Gastroesophageal sphincter (tissue), 4 donors: ENCODE results near the gene KLHL29. TPM values are rescaled to one million over a fixed set of nuclear protein-coding genes. Genes with fewer than 3 reads are reported as not detected.

ENCODE experiments used
- ATAC-seq: fragments of 150-250 bp; one replicate; pipeline ENCODE4 v1.9.1; 2016; ENCODE audit warnings: mild to moderate bottlenecking, moderate library complexity
- H3K27ac ChIP-seq, 4 donors: fragments of 200-600 bp; sonication (generic) in 3 of 4; 1 replicate in 3 of 4; 2 replicates in 1 of 4; pipeline ENCODE4 v1.5.1; 2016 to 2019
- H3K27me3 ChIP-seq: fragments of 200-600 bp; sonication (generic); one replicate; pipeline ENCODE4 v1.5.1; 2019
- H3K36me3 ChIP-seq, 2 donors: fragments of 200-600 bp; sonication (generic); one replicate each; pipeline ENCODE4 v1.5.1; 2019; ENCODE audit warnings: control low read depth in 1 of 2
- H3K4me1 ChIP-seq, 3 donors: fragments of 200-600 bp; sonication (generic); 1 replicate in 2 of 3; 2 replicates in 1 of 3; pipeline ENCODE4 v1.5.1; 2016 to 2019; ENCODE audit warnings: control low read depth in 2 of 3
- H3K4me3 ChIP-seq, 2 donors: fragments of 200-600 bp; sonication (generic); one replicate each; pipeline ENCODE4 v1.5.1; 2019; ENCODE audit warnings: mild to moderate bottlenecking in 1 of 2, moderate library complexity in 1 of 2
- H3K9me3 ChIP-seq, 3 donors: fragments of 200-600 bp; sonication (generic); one replicate each; pipeline ENCODE4 v1.5.1; 2017 to 2019; ENCODE audit warnings: control low read depth in 2 of 3
- EP300 ChIP-seq: sonication (generic); formaldehyde crosslinking; IDR thresholded peaks from one replicate; pipeline ENCODE4 v1.6.1; 2017; ENCODE audit warnings: antibody characterized with exemption, mild to moderate bottlenecking
- POLR2A ChIP-seq, 2 donors: fragments of 450-650 bp; IDR thresholded peaks; one replicate each; pipeline ENCODE4 v1.6.1; 2017; ENCODE audit warnings: antibody characterized with exemption in 2 of 2, mild to moderate bottlenecking in 2 of 2, moderate library complexity in 1 of 2
- POLR2AphosphoS5 ChIP-seq: sonication (generic); formaldehyde crosslinking; IDR thresholded peaks from one replicate; pipeline ENCODE4 v1.6.1; 2017; ENCODE audit warnings: antibody characterized with exemption
- whole genome bisulfite sequencing, 2 donors: methylation state at CpG; one replicate each; pipeline ENCODE4 v1.1.5; 2018; ENCODE audit warnings: low coverage in 1 of 2; 5-methylcytosine and 5-hydroxymethylcytosine counted together
- total RNA-seq, 4 donors: library from RNA; depleted of rRNA; stranded (reverse); fragments of >200 nt; gene quantifications; one replicate each; pipeline ENCODE4 v1.1.0, GENCODE V29; 2016
- TF ChIP-seq, protein P1 (sequence below), 4 experiments: fragments of 200-600 bp in 2 of 4; fragments of 450-650 bp in 2 of 4; sonication (generic) in 1 of 4; IDR thresholded peaks; one replicate each; pipeline ENCODE4 v1.5.1; 2017 to 2019; ENCODE audit warnings: antibody characterized with exemption in 4 of 4, mild to moderate bottlenecking in 2 of 4, moderate library complexity in 2 of 4

The KLHL29 gene
- total RNA-seq, 4 donors from 2014 or later = 15.2 to 31.5 (median 24.2) TPM

DNA sequence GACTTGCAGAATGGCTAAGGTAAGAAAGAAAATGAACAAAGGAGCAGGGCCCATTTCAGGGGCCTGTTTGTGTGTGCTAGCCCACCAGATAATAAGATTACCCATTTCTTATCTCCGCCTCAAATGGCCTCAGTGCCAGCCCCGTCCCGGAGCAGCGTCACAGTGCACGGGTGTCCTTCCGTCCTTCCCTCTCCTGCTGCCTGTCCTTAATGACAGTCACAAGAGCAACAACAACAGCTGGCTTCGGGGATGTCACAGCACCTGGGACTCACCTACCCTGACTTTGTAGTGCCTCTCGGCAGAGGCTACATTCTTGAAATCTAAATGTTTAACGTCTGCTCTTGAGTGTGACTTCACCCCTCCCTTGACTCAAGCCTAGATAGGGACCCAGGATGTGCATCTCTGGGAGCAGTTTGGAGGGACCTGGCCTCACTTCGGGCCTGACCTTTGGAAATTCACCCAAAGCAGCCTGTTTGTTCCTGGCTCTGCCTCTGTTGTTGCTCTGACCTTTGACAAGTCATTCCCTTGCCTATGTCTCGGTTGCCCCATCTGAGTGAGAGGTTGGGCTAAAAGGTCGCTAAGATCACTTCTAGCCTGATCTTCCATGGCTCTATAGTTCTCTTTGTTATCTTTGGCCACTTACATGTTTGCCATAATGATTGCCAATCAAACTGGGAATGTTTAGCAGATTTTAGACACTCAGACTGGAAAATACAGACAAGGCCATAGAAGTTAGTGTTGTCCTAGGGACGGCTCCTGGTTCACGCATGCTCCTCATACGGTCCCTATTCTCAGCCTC is 122.5 kb downstream of the KLHL29 start:
- H3K36me3 ChIP-seq = no peaks in the 10 kb centered on the region
- no peaks in the 10 kb centered on the region for H3K9me3 ChIP-seq
- H3K27me3 ChIP-seq = no peaks in the 10 kb centered on the region
- H3K4me1 ChIP-seq = peaks cover 0 to 65% (median 14%) of the 10 kb centered on the region in 3 donors
- no peak for ATAC-seq
- TF ChIP-seq, protein P1, sequence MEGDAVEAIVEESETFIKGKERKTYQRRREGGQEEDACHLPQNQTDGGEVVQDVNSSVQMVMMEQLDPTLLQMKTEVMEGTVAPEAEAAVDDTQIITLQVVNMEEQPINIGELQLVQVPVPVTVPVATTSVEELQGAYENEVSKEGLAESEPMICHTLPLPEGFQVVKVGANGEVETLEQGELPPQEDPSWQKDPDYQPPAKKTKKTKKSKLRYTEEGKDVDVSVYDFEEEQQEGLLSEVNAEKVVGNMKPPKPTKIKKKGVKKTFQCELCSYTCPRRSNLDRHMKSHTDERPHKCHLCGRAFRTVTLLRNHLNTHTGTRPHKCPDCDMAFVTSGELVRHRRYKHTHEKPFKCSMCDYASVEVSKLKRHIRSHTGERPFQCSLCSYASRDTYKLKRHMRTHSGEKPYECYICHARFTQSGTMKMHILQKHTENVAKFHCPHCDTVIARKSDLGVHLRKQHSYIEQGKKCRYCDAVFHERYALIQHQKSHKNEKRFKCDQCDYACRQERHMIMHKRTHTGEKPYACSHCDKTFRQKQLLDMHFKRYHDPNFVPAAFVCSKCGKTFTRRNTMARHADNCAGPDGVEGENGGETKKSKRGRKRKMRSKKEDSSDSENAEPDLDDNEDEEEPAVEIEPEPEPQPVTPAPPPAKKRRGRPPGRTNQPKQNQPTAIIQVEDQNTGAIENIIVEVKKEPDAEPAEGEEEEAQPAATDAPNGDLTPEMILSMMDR (IDR thresholded peaks at IDR 0.05) = no peak
- TF ChIP-seq POLR2AphosphoS5 (no peak), EP300 (no peak), POLR2A (IDR thresholded peaks at IDR 0.05) (no peak)
- 85 to 86% methylated on average over 8 to 15 of the region's 15 CpGs for WGBS, 2 donors
- no peak overlapping the region for H3K4me3 ChIP-seq
- peak overlapping the region in 3 of 4 donors; percentile 21 to 82 (median 69) for H3K27ac ChIP-seq

DNA sequence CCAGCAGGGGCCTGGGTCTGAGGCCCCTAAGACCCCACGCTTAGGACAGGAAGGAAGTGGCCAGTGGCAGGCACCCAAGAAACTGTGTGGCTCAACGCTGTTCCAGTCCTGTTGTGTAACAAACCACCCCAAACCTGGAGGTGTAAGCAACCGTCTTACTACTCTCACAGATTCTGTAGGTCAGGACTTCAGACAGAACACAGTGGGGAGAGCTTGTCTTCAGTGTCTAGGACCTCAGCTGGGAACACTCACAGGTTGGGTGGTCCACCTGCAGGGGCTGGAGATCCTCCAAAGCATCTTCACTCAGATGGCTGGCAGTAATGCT is 123.0 kb downstream of the KLHL29 start:
- Histone ChIP-seq H3K9me3 (no peaks in the 10 kb centered on the region), H3K4me1 (peaks cover 0 to 65% (median 14%) of the 10 kb centered on the region in 3 donors), H3K27me3 (no peaks in the 10 kb centered on the region), H3K4me3 (no peak overlapping the region), H3K36me3 (no peaks in the 10 kb centered on the region), H3K27ac (peak overlapping the region in 1 of 4 donors; percentile 82)
- TF ChIP-seq EP300 (no peak), POLR2A (IDR thresholded peaks at IDR 0.05) (no peak), POLR2AphosphoS5 (no peak)
- TF ChIP-seq, protein P1 (IDR thresholded peaks at IDR 0.05) = no peak
- no peak for ATAC-seq
- WGBS, 2 donors = no CpG with 5 or more reads among the region's 3 CpGs

DNA sequence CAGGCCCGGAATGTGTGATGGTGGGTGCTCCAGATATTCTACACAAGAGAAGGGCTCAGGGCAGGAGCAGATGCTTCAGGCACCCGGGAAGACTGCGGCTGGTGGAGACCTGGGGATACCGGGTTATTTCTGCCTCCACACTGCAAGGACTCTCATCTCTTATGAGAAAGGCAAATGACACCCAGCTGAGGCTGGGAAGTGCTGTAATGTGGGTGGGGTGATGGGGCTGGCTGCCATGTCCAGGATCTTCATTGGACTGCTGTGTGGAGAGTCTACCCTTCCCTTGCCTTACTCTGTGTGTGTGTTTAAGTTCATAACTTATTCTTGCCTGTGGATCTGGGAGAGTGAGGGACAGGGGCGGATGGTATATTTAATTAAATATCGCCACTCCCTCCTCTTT is 124.1 kb downstream of the KLHL29 start:
- no peak for ATAC-seq
- no peaks in the 10 kb centered on the region for H3K9me3 ChIP-seq
- H3K27me3 ChIP-seq = no peaks in the 10 kb centered on the region
- peaks cover 0 to 65% (median 17%) of the 10 kb centered on the region in 3 donors for H3K4me1 ChIP-seq
- H3K36me3 ChIP-seq = no peaks in the 10 kb centered on the region
- 90 to 94% methylated on average over 5 to 6 of the region's 6 CpGs for WGBS, 2 donors
- H3K27ac ChIP-seq = no peak overlapping the region
- TF ChIP-seq, protein P1 (IDR thresholded peaks at IDR 0.05) = no peak
- no peak overlapping the region for H3K4me3 ChIP-seq

DNA sequence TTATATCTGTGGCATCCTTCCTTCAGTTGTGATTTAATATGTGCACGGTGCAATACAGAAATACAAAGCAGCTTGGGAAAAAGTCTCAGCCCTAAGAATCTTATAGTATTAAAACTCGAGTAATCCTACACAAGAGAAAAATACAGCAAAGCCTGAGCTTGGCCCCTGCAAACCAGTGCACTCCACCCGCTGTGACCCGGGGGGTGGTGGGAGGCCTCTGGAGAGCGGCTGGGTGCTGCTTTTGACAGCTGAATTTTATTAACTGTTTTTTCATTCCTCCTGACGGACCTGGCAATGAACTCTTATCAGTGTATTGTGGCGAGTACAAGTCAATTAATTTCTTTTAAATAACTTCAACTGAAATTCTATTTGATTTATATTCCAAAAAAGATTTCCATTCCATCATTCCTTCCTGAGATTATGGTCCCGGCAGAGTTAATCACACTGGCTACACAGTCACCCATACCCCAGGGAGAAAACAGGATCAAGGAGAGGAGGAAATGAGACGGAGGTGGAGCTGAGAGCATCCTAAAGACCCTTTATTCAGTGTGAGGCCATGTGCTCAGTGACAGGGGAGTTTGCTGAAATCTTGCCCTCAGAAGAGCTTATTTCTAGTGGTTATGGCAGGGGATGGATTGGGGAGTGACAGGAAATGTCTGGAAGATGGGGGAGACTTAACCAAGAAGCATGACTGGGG is 124.8 kb downstream of the KLHL29 start:
- H3K27ac ChIP-seq = no peak overlapping the region
- 76 to 79% methylated on average over 9 of the region's 9 CpGs for WGBS, 2 donors
- no peak overlapping the region for H3K4me3 ChIP-seq
- no peaks in the 10 kb centered on the region for H3K36me3 ChIP-seq
- H3K27me3 ChIP-seq = no peaks in the 10 kb centered on the region
- no peaks in the 10 kb centered on the region for H3K9me3 ChIP-seq
- no peak for TF ChIP-seq POLR2A (IDR thresholded peaks at IDR 0.05)
- TF ChIP-seq POLR2AphosphoS5 = no peak
- no peak for TF ChIP-seq EP300
- TF ChIP-seq, protein P1 (IDR thresholded peaks at IDR 0.05) = no peak
- H3K4me1 ChIP-seq = peaks cover 0 to 65% (median 21%) of the 10 kb centered on the region in 3 donors
- ATAC-seq = no peak

DNA sequence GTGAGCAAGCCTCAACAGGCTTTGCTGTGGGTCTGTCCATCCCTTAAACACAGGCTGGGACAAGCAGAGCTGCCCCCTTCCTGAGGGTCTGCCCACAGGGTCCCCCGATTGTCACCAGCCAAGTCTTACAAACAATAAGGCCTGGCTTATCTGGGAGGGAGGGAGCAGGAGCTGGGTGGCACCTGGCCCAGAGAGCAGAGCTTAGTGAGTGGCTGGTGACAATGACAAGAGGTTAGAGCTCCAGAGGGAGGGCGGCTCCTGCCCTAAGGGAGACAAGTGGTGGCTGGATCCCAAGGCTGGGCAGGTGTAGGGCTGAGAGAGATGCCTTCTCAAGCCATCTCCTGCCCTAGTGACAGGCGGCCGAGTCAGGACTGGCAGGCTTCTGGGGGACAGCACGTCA is 125.5 kb downstream of the KLHL29 start:
- TF ChIP-seq POLR2A (IDR thresholded peaks at IDR 0.05) (no peak), EP300 (no peak), POLR2AphosphoS5 (no peak)
- TF ChIP-seq, protein P1 (IDR thresholded peaks at IDR 0.05) = no peak
- 94 to 97% methylated on average over 3 to 4 of the region's 5 CpGs for WGBS, 2 donors
- H3K36me3 ChIP-seq = no peaks in the 10 kb centered on the region
- H3K27ac ChIP-seq = no peak overlapping the region
- H3K9me3 ChIP-seq = no peaks in the 10 kb centered on the region
- no peak for ATAC-seq
- H3K4me3 ChIP-seq = no peak overlapping the region
- H3K27me3 ChIP-seq = no peaks in the 10 kb centered on the region
- peaks cover 0 to 59% (median 18%) of the 10 kb centered on the region in 3 donors for H3K4me1 ChIP-seq
